T-helper 1 cell treated with Interleukin-12 subunit alpha and Interleukin-12 subunit beta and Interleukin-4 antibody, amounts not matched to agents 30 μg/mL and 1 μg/mL, for 36 hours (primary cell): ENCODE results near the gene PSMD12.

Experiments
- H3K27ac Mint-ChIP-seq: one replicate; pipeline ENCODE4 v1.8.0; 2021; ENCODE audit warnings: mild to moderate bottlenecking, mixed read lengths
- H3K27me3 Mint-ChIP-seq: one replicate; pipeline ENCODE4 v1.8.0; 2021; ENCODE audit warnings: low read depth, mixed read lengths
- H3K36me3 Mint-ChIP-seq: one replicate; pipeline ENCODE4 v1.8.0; 2021; ENCODE audit warnings: low read depth, mixed read lengths
- H3K4me1 Mint-ChIP-seq: one replicate; pipeline ENCODE4 v1.8.0; 2021; ENCODE audit warnings: low read depth, mixed read lengths
- H3K4me3 Mint-ChIP-seq: one replicate; pipeline ENCODE4 v1.8.0; 2021; ENCODE audit warnings: mild to moderate bottlenecking, moderate library complexity, mixed read lengths
- H3K9me3 Mint-ChIP-seq: one replicate; pipeline ENCODE4 v1.8.0; 2021; ENCODE audit warnings: mixed read lengths

PSMD12 gene

GRCh38 chr17:67289181-67289876 is 77.0 kb downstream of the PSMD12 start:
- Mint-ChIP-seq H3K9me3 (no peaks in the 10 kb centered on the region), H3K4me1 (peaks cover 4% of the 10 kb centered on the region), H3K4me3 (no peak overlapping the region), H3K27me3 (no peaks in the 10 kb centered on the region), H3K27ac (no peak overlapping the region), H3K36me3 (no peaks in the 10 kb centered on the region)
